HG02938 (cell line): ENCODE measurements around the gene ITGBL1.

Experiments used
- ATAC-seq: cut with Tn5 transposase; IDR thresholded peaks from one replicate; pipeline ENCODE4 v1.9.1; 2021; ENCODE audit warnings: mild to moderate bottlenecking, moderate library complexity; ENCODE audit not compliant: unreplicated experiment

ITGBL1 gene

GRCh38 chr13:101555610-101556009, 103.1 kb downstream of the ITGBL1 start:
- ATAC-seq: no peak

- no peak for ATAC-seq
Measured at GRCh38 chr13:101556676-101557123, 104.2 kb downstream of the ITGBL1 start.

- ATAC-seq: no peak
Measured at GRCh38 chr13:101565317-101565716, 112.8 kb downstream of the ITGBL1 start.

- no peak for ATAC-seq
Measured at GRCh38 chr13:101567841-101568240, 115.4 kb downstream of the ITGBL1 start.

- no peak for ATAC-seq
Measured at GRCh38 chr13:101569807-101570206, 117.3 kb downstream of the ITGBL1 start.

GRCh38 chr13:101570410-101570809, 117.9 kb downstream of the ITGBL1 start:
- ATAC-seq: no peak

- no peak for ATAC-seq
Measured at GRCh38 chr13:101572456-101572855, 120.0 kb downstream of the ITGBL1 start.

GRCh38 chr13:101575581-101575980, 123.1 kb downstream of the ITGBL1 start:
- no peak for ATAC-seq

GRCh38 chr13:101576455-101576854, 124.0 kb downstream of the ITGBL1 start:
- no peak for ATAC-seq

GRCh38 chr13:101576977-101577376, 124.5 kb downstream of the ITGBL1 start:
- ATAC-seq: no peak

- ATAC-seq: no peak
Measured at GRCh38 chr13:101579281-101579802, 126.9 kb downstream of the ITGBL1 start.

- no peak for ATAC-seq
Measured at GRCh38 chr13:101584331-101584730, 131.9 kb downstream of the ITGBL1 start.

- ATAC-seq: no peak
Measured at GRCh38 chr13:101590479-101590878, 138.0 kb downstream of the ITGBL1 start.

GRCh38 chr13:101594936-101595335, 142.5 kb downstream of the ITGBL1 start:
- ATAC-seq: no peak

GRCh38 chr13:101596803-101597202, 144.3 kb downstream of the ITGBL1 start:
- no peak for ATAC-seq

- no peak for ATAC-seq
Measured at GRCh38 chr13:101611491-101612475, 159.3 kb downstream of the ITGBL1 start.

- no peak for ATAC-seq
Measured at GRCh38 chr13:101612735-101613134, 160.3 kb downstream of the ITGBL1 start.

GRCh38 chr13:101614491-101614890, 162.0 kb downstream of the ITGBL1 start:
- ATAC-seq: no peak

GRCh38 chr13:101618440-101619187, 166.1 kb downstream of the ITGBL1 start:
- no peak for ATAC-seq

- no peak for ATAC-seq
Measured at GRCh38 chr13:101621099-101621498, 168.6 kb downstream of the ITGBL1 start.

GRCh38 chr13:101623470-101624209, 171.2 kb downstream of the ITGBL1 start:
- ATAC-seq: no peak
